Testis (tissue), 3 donors: Measurements from ENCODE around the gene LMX1A. TPM values are rescaled to one million over a fixed set of nuclear protein-coding genes. Genes with fewer than 3 reads are reported as not detected.

Experiments
- DNase-seq: peaks from one replicate; pipeline ENCODE4 v3.0.0-alpha.2; 2019
- H3K27ac ChIP-seq, 2 donors: fragments of 200-600 bp; sonication (generic); one replicate each; pipeline ENCODE4 v1.5.1; 2019
- H3K27me3 ChIP-seq: fragments of 200-600 bp; sonication (generic); one replicate; pipeline ENCODE4 v1.5.1; 2019
- H3K36me3 ChIP-seq: fragments of 200-600 bp; sonication (generic); one replicate; pipeline ENCODE4 v1.5.1; 2017; ENCODE audit warnings: low read depth; ENCODE audit errors: missing control alignments
- H3K4me1 ChIP-seq: fragments of 200-600 bp; sonication (generic); one replicate; pipeline ENCODE4 v1.5.1; 2019
- H3K4me3 ChIP-seq, 2 donors: fragments of 200-600 bp; sonication (generic); one replicate each; pipeline ENCODE4 v1.5.1; 2017 to 2019
- H3K9me3 ChIP-seq: fragments of 200-600 bp; sonication (generic); one replicate; pipeline ENCODE4 v1.5.1; 2017
- POLR2A ChIP-seq: fragments of 450-650 bp; IDR thresholded peaks from one replicate; pipeline ENCODE4 v1.6.1; 2017; ENCODE audit warnings: antibody characterized with exemption, mild to moderate bottlenecking, moderate library complexity
- WGBS, 2 donors: methylation state at CpG; one replicate each; pipeline ENCODE4 v1.1.5; 2018; 5-methylcytosine and 5-hydroxymethylcytosine counted together
- intact Hi-C: fragments of 100-400 bp; cut with DNase I; formaldehyde crosslinking; loops from one replicate; pipeline ENCODE4 v1.15.1; 2023; ENCODE audit warnings: low total_unique reads
- polyA plus RNA-seq: library from polyadenylated mRNA; stranded (reverse); fragments of 350-450 nt; fragmentation: Illumina TruSeq; extraction: RNeasy Lipid Tissue Mini Kit (QIAGEN cat#74804); gene quantifications from one replicate; pipeline ENCODE4 v1.2.3, GENCODE V29; 2014; ENCODE audit warnings: low read depth, low replicate concordance; ENCODE audit not compliant: insufficient read depth
- total RNA-seq, 2 donors: library from RNA; depleted of rRNA; stranded (reverse); fragments of >200 nt; gene quantifications; one replicate each; pipeline ENCODE4 v1.2.3, GENCODE V29; 2016
- TF ChIP-seq, protein P1 (sequence below), 3 experiments: fragments of 450-650 bp in 2 of 3; fragments of 200-600 bp in 1 of 3; sonication (generic) in 1 of 3; IDR thresholded peaks; one replicate each; pipeline ENCODE4 v1.5.1; 2016 to 2019; ENCODE audit warnings: antibody characterized with exemption in 3 of 3, mild to moderate bottlenecking in 2 of 3, moderate library complexity in 1 of 3

Gene LMX1A
- total and polyA plus RNA-seq, 3 donors from 2014 or later, result 0.62 to 2.6 (median 0.94) TPM

- TF ChIP-seq POLR2A, result no peak
- TF ChIP-seq, protein P1, sequence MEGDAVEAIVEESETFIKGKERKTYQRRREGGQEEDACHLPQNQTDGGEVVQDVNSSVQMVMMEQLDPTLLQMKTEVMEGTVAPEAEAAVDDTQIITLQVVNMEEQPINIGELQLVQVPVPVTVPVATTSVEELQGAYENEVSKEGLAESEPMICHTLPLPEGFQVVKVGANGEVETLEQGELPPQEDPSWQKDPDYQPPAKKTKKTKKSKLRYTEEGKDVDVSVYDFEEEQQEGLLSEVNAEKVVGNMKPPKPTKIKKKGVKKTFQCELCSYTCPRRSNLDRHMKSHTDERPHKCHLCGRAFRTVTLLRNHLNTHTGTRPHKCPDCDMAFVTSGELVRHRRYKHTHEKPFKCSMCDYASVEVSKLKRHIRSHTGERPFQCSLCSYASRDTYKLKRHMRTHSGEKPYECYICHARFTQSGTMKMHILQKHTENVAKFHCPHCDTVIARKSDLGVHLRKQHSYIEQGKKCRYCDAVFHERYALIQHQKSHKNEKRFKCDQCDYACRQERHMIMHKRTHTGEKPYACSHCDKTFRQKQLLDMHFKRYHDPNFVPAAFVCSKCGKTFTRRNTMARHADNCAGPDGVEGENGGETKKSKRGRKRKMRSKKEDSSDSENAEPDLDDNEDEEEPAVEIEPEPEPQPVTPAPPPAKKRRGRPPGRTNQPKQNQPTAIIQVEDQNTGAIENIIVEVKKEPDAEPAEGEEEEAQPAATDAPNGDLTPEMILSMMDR (IDR thresholded peaks at IDR 0.05), result no peak
- intact Hi-C loops, result no loop called here
- 47 to 50% methylated on average over 7 of the region's 7 CpGs for WGBS, 2 donors
Measured at GRCh38 chr1:165325460-165326203, 30.9 kb downstream of the LMX1A start.

DNA sequence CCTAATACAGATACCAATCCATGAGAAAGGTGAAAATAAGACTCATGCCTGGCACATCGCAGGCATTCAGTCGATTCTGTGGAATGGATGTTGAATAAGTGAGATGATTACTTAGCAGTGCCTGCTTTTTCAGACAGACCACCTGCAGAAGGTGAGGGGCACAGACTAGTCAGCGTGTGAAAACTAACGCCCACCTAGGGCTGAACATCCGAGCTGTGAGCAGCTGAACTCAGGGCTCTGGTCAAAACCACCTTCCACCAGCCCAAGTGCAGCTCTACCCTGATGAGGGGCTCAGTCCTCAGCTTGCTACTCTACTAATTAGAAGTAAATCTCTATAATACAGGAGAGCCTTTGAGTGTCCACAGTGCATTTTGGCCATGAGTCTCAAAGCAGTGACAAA is 32.5 kb downstream of the LMX1A start:
- WGBS, 2 donors, result 57 to 61% methylated on average over 5 of the region's 5 CpGs
- no peaks in the 10 kb centered on the region for H3K27me3 ChIP-seq
- no peak for DNase-seq
- H3K4me3 ChIP-seq, result no peak overlapping the region
- H3K9me3 ChIP-seq, result no peaks in the 10 kb centered on the region
- intact Hi-C loops, result no loop called here
- no peaks in the 10 kb centered on the region for H3K36me3 ChIP-seq
- no peaks in the 10 kb centered on the region for H3K4me1 ChIP-seq
- TF ChIP-seq, protein P1 (IDR thresholded peaks at IDR 0.05), result no peak
- TF ChIP-seq POLR2A, result no peak
- no peak overlapping the region for H3K27ac ChIP-seq

More at GRCh38 chr1:165325460-165326203, 30.9 kb downstream of the LMX1A start:
- H3K4me3 ChIP-seq, result no peak overlapping the region
- no peaks in the 10 kb centered on the region for H3K27me3 ChIP-seq
- H3K4me1 ChIP-seq, result no peaks in the 10 kb centered on the region
- no peaks in the 10 kb centered on the region for H3K36me3 ChIP-seq
- no peak overlapping the region for H3K27ac ChIP-seq
- H3K9me3 ChIP-seq, result no peaks in the 10 kb centered on the region
- DNase-seq, result no peak

DNA sequence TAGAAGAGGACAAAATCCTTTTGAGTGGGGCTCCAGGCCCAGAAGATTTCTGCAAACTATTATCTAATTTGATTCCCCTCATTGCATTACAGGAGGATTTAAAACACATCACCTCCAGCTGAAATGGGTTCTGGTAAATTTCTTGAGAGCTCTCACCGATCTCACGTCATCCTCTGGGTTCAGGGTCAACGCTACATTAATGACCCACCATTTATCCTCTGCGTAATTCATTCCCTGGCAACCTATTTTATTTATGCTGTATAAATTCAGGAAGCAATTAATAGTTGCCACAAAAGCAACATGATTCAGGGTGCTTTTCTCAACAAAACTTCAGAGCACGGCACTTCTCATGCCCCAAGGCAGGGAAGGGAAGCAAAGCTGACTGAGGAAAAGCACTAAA is 38.9 kb downstream of the LMX1A start:
- intact Hi-C loops, result no loop called here
- no peak overlapping the region for H3K27ac ChIP-seq
- whole genome bisulfite sequencing, 2 donors, result 41 to 50% methylated on average over 5 of the region's 5 CpGs
- H3K4me3 ChIP-seq, result no peak overlapping the region
- H3K36me3 ChIP-seq, result no peaks in the 10 kb centered on the region
- H3K27me3 ChIP-seq, result no peaks in the 10 kb centered on the region
- H3K4me1 ChIP-seq, result no peaks in the 10 kb centered on the region
- TF ChIP-seq, protein P1 (IDR thresholded peaks at IDR 0.05), result no peak
- no peak for TF ChIP-seq POLR2A
- no peaks in the 10 kb centered on the region for H3K9me3 ChIP-seq
- DNase-seq, result no peak

GRCh38 chr1:165316153-165316772 is 40.3 kb downstream of the LMX1A start:
- Histone ChIP-seq H3K27me3 (no peaks in the 10 kb centered on the region), H3K9me3 (no peaks in the 10 kb centered on the region), H3K4me3 (no peak overlapping the region), H3K27ac (no peak overlapping the region), H3K4me1 (no peaks in the 10 kb centered on the region), H3K36me3 (no peaks in the 10 kb centered on the region)
- TF ChIP-seq POLR2A, result no peak
- TF ChIP-seq, protein P1 (IDR thresholded peaks at IDR 0.05), result no peak
- intact Hi-C loops, result no loop called here
- 83 to 87% methylated on average over 6 to 10 of the region's 10 CpGs for WGBS, 2 donors
- no peak for DNase-seq
